HG02852 (cell line): ENCODE measurements around the gene SMIM36.
"Not testable (repeated sequence)": the region's sequence is repeated elsewhere in the genome, so short reads cannot be mapped to it uniquely, and the experiment has no call there.

Source experiments
- ATAC-seq: cut with Tn5 transposase; IDR thresholded peaks from one replicate; pipeline ENCODE4 v1.9.1; 2021; ENCODE audit warnings: mild to moderate bottlenecking, moderate library complexity; ENCODE audit not compliant: unreplicated experiment

SMIM36 gene

DNA sequence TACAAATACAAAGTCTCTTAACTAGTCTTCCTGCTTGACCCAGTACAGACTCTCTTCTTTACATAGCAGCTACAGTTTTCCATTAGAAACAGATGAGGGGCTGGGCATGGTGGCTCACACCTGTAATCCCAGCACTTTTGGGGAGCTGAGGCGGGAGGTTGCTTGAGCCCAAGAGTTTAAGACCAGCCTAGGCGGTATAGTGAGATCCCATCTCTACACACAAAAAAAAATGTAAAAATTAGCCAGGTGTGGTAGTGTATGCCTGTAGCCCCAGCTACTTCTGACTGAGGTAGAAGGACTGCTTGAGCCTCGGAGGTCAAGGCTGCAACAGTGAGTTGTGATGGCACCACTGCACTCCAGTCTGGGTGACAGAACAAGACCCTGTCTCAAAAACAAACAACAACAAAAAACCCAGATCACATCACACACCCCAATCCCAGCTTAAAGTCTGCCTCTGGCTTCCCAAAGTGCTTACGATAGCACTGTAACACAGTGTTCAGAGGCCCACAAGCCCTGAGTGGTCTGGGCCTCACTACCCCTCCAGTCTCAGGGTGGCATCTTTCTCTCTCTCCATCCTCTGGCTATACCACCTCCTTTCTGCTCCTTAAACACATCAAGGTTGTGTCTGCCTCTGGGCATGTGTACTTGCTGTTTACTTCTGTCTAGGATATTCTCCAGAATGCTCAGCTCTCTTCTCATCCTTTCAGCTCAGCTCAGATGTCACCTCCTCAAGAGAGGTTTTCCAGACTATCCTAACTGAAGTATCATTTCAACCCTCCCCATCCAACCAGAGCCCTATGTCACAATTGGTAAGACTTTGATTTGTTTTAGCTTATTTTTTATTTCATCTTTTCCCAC, 93.6 kb downstream of the SMIM36 start:
- ATAC-seq: no peak

- ATAC-seq: no peak
Observed at GRCh38 chr17:55416470-55417052, 94.7 kb downstream of the SMIM36 start.

- no peak for ATAC-seq
Observed at GRCh38 chr17:55416000-55416399, 95.3 kb downstream of the SMIM36 start.

DNA sequence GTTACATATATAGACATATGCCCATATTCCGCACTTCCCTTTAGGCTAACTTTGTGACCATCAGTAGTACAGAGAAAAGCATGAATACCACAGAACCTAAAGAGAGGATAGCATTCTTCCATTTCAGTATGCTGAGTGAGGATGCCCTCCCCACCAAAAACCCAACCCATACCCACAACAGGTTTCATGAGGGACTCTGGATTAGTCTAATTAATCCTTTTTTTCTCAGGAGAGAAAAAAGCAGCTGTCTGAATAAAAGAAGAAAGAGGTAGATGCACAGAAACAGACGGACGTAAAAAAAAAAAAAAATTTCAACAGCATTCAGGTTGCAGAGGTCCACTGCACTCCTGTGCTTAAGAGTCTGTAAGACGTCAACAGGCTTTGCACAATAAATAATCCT, 96.3 kb downstream of the SMIM36 start:
- no peak for ATAC-seq

DNA sequence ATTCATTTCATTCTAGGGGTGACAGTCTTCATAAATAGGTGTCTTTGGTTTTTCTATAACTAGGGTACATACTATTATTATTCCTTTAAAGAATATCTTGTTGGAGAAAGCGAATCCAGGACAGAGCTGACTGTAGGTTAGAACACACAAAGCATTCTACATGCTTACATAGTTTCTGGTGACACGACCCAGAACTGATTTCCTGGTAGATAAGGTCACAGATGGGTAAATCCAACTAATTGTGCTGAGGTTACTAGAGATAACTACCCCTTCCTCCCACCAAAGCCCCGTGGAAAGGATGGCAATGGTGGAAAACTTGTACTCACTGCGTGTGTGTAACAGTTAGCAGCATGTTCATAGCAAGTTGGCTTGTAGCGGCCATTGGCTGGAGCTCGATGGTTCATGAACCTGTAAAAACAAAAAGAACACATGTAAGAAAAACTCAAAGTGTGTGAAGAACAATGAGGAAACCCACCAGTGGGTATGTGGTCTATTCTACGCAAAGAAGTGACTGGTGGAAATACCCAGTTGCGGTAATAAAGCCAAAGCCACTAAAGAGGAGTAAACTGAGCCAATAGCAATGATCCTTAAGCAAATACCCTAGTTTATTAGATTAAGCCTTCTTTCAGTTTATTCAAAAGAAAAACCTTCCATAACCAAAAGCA, 97.3 kb downstream of the SMIM36 start:
- ATAC-seq: no peak

DNA sequence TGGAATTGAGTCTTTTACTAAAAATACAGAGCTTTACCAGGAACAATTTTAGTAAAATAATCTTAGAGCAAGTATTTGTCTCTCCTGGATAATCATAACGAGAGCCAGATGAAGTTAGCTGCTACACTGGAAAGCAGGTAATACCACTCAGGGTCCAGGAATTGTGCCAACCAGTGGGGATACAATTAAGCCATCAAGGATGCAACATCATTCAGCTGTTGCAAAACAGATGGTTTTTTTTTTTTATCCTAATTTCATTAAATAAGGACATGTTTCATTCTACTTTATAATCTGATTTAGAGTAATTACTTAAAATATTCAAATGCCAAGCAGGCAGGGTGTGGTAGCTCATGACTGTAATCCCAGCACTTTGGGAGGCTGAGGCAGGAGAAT, 99.8 kb downstream of the SMIM36 start:
- ATAC-seq: no peak

GRCh38 chr17:55410722-55411462, 100.4 kb downstream of the SMIM36 start:
- ATAC-seq: no peak

GRCh38 chr17:55409030-55409800, 102.0 kb downstream of the SMIM36 start:
- ATAC-seq: no peak

DNA sequence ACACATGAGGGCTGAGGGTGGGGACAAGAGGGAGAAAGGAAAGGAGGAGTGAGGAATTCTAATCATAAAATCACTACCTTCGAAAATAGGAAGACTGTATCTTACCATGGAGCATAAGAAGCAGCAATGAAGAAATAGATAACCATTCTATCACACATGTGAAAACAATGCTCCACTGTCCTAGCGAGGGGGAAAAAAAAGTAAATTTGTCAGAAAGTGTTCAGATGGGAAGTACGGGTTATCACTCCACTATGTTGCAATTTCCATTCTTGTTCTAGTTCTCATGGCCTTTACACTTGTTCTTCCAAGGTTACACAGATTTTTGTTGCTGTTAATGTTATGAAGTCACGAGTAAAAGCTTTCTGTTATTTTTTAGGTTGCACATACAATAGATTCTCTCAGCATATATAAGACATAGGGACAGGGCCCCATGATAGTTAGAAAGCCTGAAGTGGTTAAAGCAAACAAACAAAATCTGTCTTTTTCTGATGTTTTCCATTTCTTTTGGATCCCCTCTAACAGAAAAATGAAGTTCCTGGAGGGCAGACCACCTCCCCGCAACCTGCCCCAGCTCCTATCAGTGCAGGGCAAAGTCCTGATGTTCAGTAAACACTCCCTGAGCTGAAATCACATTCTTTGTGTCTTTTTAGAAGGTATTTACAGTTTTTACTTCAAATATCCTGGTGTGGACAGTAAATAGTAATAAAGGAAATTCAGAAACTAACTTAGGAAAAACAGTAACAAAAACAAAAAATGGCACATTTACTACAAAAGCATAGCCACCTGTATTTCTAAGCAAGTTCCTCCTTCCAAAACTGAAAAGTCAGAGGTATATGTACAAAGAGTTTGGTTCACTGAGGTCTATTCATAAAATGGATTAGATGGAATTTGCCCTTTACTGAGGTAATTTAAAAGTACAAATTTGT, 103.3 kb downstream of the SMIM36 start:
- no peak for ATAC-seq

- no peak for ATAC-seq
Observed at GRCh38 chr17:55405600-55405999, 105.7 kb downstream of the SMIM36 start.

DNA sequence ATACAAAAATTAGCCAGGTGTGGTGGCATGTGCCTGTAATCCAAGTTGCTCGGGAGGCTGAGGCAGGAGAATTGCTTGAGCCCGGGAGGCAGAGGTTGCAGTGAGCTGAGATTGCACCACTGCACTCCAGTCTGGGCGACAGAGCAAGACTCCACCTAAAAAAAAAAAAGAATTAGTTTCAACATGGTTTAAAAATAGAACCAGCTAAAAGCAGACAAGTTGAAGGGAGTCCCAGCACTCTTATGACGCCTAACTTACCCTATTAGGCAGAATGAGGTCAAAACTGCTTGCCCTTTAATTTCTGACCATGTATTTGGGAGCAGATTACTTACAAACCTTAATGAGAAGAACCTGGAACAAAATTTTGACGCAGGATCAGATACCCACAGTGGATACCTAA, 107.1 kb downstream of the SMIM36 start:
- not testable (repeated sequence) for ATAC-seq

DNA sequence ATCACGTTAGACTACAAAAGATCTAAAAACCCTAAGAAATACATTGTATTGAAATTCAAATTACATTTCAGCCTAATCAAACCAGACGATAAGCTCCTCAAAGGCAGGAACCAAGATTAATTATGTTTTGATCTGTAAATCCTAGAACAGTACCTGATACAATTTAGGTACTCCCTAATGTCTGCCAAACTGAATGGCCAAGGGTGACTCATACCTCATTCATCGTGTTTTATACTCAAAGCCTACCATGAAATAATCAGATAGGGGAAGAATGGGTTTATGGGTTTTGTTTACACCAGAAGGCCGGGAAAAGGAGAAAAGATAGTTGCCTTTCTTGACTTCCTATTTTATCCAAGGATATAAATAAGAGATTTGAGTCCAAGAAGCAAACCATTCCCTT, 108.9 kb downstream of the SMIM36 start:
- ATAC-seq: no peak
